Spleen (tissue), 11 donors: Measurements from ENCODE around the gene CTBP1. TPM values are rescaled to one million over a fixed set of nuclear protein-coding genes. Genes with fewer than 3 reads are reported as not detected.

Experiments used
- DNase-seq: peaks from one replicate; pipeline ENCODE4 v3.0.0-alpha.2; 2020
- H3K27ac ChIP-seq, 8 donors: fragments of 200-600 bp; sonication (generic) in 7 of 8; 1 replicate in 4 of 8; 2 replicates in 4 of 8; pipeline versions ENCODE4 v1.5.0 to v1.8.0; 2016 to 2021; ENCODE audit warnings: inconsistent platforms in 4 of 8, mild to moderate bottlenecking in 4 of 8, moderate library complexity in 1 of 8
- H3K27me3 ChIP-seq, 7 donors: fragments of 200-600 bp; sonication (generic) in 6 of 7; replicated peaks in 1 of 7; 1 replicate in 4 of 7; 2 replicates in 3 of 7; pipeline versions ENCODE4 v1.5.0 to v1.8.0; 2016 to 2021; ENCODE audit warnings: inconsistent platforms in 3 of 7, mild to moderate bottlenecking in 1 of 7
- H3K36me3 ChIP-seq, 6 donors: fragments of 200-600 bp; sonication (generic) in 5 of 6; 1 replicate in 4 of 6; 2 replicates in 2 of 6; pipeline versions ENCODE4 v1.5.0 to v1.8.0; 2016 to 2021; ENCODE audit warnings: inconsistent platforms in 2 of 6
- H3K4me1 ChIP-seq, 6 donors: fragments of 200-600 bp; sonication (generic) in 5 of 6; 1 replicate in 3 of 6; 2 replicates in 3 of 6; pipeline versions ENCODE4 v1.5.0 to v1.8.0; 2016 to 2021; ENCODE audit warnings: inconsistent platforms in 3 of 6
- H3K4me3 ChIP-seq, 8 donors: fragments of 200-600 bp; sonication (generic) in 7 of 8; 1 replicate in 4 of 8; 2 replicates in 4 of 8; pipeline versions ENCODE4 v1.5.0 to v1.8.0; 2016 to 2021; ENCODE audit warnings: inconsistent platforms in 4 of 8, mild to moderate bottlenecking in 4 of 8, moderate library complexity in 2 of 8
- H3K9me3 ChIP-seq, 8 donors: fragments of 200-600 bp; sonication (generic) in 7 of 8; 1 replicate in 4 of 8; 2 replicates in 4 of 8; pipeline versions ENCODE4 v1.5.0 to v1.8.0; 2016 to 2021; ENCODE audit warnings: inconsistent platforms in 4 of 8
- POLR2A ChIP-seq, 3 donors: fragments of 450-650 bp; IDR thresholded peaks; one replicate each; pipeline ENCODE4 v1.5.1; 2017; ENCODE audit warnings: antibody characterized with exemption in 3 of 3, mild to moderate bottlenecking in 1 of 3
- POLR2AphosphoS5 ChIP-seq, 3 donors: sonication (generic); formaldehyde crosslinking; IDR thresholded peaks; one replicate each; pipeline ENCODE4 v1.5.1; 2017; ENCODE audit warnings: antibody characterized with exemption in 3 of 3
- WGBS, 5 donors: extraction: QIAGEN DNeasy Blood & Tissue Kit in 3 of 5; methylation state at CpG; one replicate each; pipeline versions ENCODE4 v1.1.5 to v1.1.7; 2013 to 2018; 5-methylcytosine and 5-hydroxymethylcytosine counted together
- intact Hi-C: fragments of 100-400 bp; cut with DNase I; formaldehyde crosslinking; loops from one replicate; pipeline ENCODE4 v1.15.0; 2023; ENCODE audit warnings: low total_unique reads
- polyA plus RNA-seq, 3 donors: library from polyadenylated mRNA; stranded (reverse); fragments of 200-250 nt; gene quantifications; one replicate each; pipeline ENCODE4 v1.2.1, GENCODE V29; 2013
- total RNA-seq, 7 donors: library from RNA; depleted of rRNA in 3 of 7; stranded (reverse); fragments of >200 nt in 3 of 7; fragmentation: NEBNext Ultra II Directional in 4 of 7; extraction: Animal tissue kit (Norgen Biotek cat#: 25700) in 4 of 7; gene quantifications; one replicate each; pipeline versions ENCODE4 v1.1.0 to v1.2.1, GENCODE V29; 2016 to 2021
- TF ChIP-seq, protein P1 (sequence below), 11 experiments: fragments of 200-600 bp in 7 of 11; fragments of 450-650 bp in 4 of 11; sonication (generic) in 4 of 11; IDR thresholded peaks in 8 of 11; conservative IDR thresholded peaks in 3 of 11; 1 replicate in 7 of 11; 2 replicates in 4 of 11; pipeline versions ENCODE4 v1.4.0 to v1.8.0; 2016 to 2021; ENCODE audit warnings: antibody characterized with exemption in 11 of 11, inconsistent platforms in 4 of 11, mild to moderate bottlenecking in 1 of 11
- donor health status: healthy with polysubstance abuse.
- donor health status: DM: no; HTN: no; CAD: no; lungs with moderate emphysema.
- donor health status: DM: no; HTN: no; CAD: no.
- donor health status: Bipolar disorder and iron deficiency.
- donor health status: healthy.
- donor health status: DM: no; HTN: no; CAD: no.
- donor health status: DM: yes; HTN: yes; CAD: no.

Gene CTBP1
- total and polyA plus RNA-seq, 10 donors: 101 to 226 (median 187) TPM

DNA sequence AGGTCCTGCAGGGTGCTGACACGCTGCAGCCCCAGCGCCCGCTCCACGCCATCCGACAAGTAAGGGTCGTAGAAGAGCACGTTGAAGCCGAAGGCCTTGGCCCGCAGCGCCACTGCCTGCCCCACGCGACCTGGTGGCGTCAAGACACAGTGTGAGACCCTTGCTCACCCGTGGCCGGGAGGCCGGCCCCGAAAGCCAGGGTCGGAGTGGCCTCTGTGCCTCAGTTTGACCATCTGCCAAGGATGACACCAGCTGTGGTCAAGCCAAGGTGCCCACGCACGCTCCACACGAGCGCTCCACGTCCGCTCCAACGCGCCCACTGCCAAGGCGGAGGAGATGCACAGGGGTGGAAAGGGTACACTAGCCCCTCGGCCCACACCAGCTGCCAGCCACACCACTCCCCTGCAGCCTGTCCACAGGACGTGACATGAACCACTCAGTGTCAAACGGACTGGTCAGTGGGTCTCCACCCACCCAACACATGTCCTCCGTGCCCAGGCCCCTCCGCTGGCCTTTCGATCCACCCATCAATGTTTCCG, 32.8 kb downstream of the CTBP1 start:
- Histone ChIP-seq H3K9me3 (no peaks in the 10 kb centered on the region), H3K36me3 (peaks cover 0 to 90% (median 54%) of the 10 kb centered on the region in 6 donors), H3K4me1 (peaks cover 40 to 93% (median 68%) of the 10 kb centered on the region in 6 donors), H3K27ac (peak overlapping the region in 7 of 8 donors; percentile 19 to 85 (median 71)), H3K27me3 (no peaks in the 10 kb centered on the region), H3K4me3 (peak overlapping the region in 2 of 8 donors; percentile 6 to 53)
- intact Hi-C loops: no loop called here
- TF ChIP-seq POLR2AphosphoS5 (IDR thresholded peaks at IDR 0.05) (no peak), POLR2A (IDR thresholded peaks at IDR 0.05) (no peak)
- TF ChIP-seq, protein P1, sequence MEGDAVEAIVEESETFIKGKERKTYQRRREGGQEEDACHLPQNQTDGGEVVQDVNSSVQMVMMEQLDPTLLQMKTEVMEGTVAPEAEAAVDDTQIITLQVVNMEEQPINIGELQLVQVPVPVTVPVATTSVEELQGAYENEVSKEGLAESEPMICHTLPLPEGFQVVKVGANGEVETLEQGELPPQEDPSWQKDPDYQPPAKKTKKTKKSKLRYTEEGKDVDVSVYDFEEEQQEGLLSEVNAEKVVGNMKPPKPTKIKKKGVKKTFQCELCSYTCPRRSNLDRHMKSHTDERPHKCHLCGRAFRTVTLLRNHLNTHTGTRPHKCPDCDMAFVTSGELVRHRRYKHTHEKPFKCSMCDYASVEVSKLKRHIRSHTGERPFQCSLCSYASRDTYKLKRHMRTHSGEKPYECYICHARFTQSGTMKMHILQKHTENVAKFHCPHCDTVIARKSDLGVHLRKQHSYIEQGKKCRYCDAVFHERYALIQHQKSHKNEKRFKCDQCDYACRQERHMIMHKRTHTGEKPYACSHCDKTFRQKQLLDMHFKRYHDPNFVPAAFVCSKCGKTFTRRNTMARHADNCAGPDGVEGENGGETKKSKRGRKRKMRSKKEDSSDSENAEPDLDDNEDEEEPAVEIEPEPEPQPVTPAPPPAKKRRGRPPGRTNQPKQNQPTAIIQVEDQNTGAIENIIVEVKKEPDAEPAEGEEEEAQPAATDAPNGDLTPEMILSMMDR (IDR thresholded peaks at IDR 0.05 in 8 of 11, conservative IDR thresholded peaks at IDR 0.05 in 3 of 11): no peak
- no peak for DNase-seq
- WGBS, 5 donors: 90 to 95% (median 94%) methylated on average over 22 to 34 of the region's 34 CpGs

DNA sequence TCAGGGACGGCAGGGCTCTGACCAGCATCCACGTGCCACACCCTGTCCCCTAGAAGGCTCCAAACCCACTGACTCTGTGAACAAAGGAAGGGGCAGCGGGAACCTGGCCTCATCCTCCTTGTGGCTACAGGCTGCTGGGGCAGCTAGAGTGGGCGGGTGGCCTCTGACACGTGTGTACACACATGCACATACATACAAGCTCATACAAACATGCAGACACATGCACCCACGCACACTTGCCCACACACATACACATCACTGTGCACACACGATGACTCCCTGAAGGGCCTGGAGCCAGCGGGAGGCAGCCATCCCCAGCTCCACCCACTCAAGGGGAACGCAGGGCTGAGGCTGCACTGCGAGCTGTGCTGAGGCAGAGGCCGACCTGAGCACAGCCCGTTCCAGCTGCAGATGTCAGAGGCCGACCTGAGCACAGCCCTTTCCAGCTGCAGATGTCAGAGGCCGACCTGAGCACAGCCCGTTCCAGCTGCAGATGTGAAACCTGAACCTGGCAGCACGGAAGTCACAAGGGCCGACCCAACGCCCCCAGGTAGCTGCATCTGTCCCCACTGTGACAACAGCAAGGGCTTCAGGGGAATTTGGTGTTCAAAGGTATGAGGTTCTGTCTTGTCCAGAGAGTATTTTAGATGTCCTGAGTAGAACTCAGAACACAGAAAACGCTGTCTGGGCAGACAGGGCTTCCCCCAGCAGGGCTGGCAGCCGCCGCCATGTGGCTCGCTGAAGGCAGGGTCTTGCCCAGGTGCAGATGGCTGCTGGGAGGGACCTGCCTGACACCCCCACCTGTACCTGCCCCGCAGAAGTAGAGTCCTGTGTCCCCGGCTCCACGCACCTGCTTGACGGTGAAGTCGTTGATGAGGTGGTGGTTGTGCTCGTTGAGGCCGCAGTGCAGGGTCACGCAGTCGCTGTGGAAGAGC, 33.5 kb downstream of the CTBP1 start:
- TF ChIP-seq POLR2AphosphoS5 (IDR thresholded peaks at IDR 0.05): peak; percentile 46 to 74 (median 72)
- TF ChIP-seq, protein P1 (IDR thresholded peaks at IDR 0.05 in 8 of 11, conservative IDR thresholded peaks at IDR 0.05 in 3 of 11): no peak
- TF ChIP-seq POLR2A (IDR thresholded peaks at IDR 0.05): no peak
- Histone ChIP-seq H3K27me3 (no peaks in the 10 kb centered on the region), H3K4me1 (peaks cover 40 to 93% (median 68%) of the 10 kb centered on the region in 6 donors), H3K36me3 (peaks cover 0 to 90% (median 58%) of the 10 kb centered on the region in 6 donors), H3K27ac (peak overlapping the region in 5 of 8 donors; percentile 19 to 85 (median 82)), H3K4me3 (no peak overlapping the region), H3K9me3 (no peaks in the 10 kb centered on the region)
- 59 to 85% (median 81%) methylated on average over 13 to 31 of the region's 31 CpGs for WGBS, 5 donors
- no peak for DNase-seq
- intact Hi-C loops: no loop called here

DNA sequence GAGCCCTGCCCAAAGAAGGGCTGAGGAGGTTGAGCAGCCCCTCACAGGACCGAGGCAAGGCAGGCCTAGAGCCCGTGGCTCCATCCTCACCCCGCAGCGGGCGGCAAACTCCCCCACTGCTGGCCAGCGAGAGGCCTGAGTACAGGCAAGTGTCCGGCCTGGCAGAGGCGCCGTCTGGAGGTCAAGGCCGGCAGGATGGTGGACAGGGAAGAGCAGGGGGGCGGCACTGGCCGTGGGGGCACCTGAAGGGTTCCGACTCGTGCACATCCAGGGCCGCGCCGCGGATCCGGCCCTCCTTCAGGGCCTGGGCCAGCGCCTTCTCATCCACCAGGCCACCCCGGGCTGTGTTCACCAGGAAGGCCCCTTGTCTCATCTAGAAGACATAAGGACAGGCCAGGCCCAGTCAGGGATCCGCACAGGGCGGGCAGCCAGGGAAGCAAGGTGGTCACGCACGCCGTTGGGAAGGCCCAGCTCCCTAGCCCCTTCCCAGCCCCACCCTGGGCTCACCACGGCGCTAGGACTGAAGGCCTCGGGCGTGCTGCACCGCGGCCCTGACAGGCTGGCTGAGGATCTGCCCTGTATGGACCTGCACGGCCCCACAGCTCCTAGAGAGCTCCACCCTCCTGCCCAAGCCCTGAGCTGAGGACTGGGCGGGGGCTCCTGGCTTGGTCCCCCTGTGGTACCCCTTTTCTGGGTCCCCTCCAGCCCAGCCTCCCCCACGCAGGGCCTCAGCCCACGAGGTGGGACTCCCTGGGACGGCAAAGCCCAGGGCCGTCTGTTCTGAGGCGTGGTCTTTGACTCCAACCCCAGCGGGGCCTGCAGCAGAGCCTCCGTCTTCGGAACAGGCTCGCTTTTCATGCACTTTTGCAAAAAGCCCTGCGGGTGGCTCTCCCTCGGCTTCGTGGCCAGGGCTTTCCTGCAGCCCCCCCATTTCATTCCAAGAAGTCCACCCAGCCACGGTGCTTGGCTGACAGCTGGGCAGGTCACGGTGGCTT, 34.5 kb downstream of the CTBP1 start:
- intact Hi-C loops: no loop called here
- H3K9me3 ChIP-seq: no peaks in the 10 kb centered on the region
- TF ChIP-seq POLR2AphosphoS5 (IDR thresholded peaks at IDR 0.05) (peak in 2 of 3 donors; percentile 37 to 63), POLR2A (IDR thresholded peaks at IDR 0.05) (no peak)
- no peak overlapping the region for H3K4me3 ChIP-seq
- 78 to 89% (median 88%) methylated on average over 24 to 48 of the region's 48 CpGs for WGBS, 5 donors
- peak overlapping the region in 4 of 8 donors; percentile 45 to 85 (median 76) for H3K27ac ChIP-seq
- DNase-seq: no peak
- H3K36me3 ChIP-seq: peaks cover 0 to 92% (median 60%) of the 10 kb centered on the region in 6 donors
- H3K27me3 ChIP-seq: no peaks in the 10 kb centered on the region
- H3K4me1 ChIP-seq: peaks cover 34 to 93% (median 66%) of the 10 kb centered on the region in 6 donors
